ENCODE results near the gene NPAS4.

DNA sequence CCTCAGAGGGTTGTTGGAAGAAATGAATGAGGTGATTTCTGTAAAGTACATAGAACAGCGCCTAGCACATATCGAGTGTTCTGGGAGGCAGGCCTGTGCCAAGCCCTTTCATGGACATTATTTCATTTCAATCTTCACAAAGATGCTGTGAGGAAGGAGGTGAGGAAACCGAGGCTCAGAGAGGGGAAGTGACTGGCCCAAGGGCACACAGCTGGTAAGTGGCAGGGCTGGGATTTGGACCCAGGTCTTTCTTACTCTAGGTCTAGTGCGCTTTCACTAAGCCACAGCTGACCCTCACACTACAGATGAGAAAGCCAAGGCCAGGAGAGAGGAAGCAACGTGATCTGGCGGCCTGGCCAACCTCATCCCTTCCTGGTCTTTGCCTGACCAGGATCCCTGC lies 47.9 kb downstream of the NPAS4 start:
- TF ChIP-seq POLR2A (IDR thresholded peaks at IDR 0.05; ENCODE audit: low read length) (no peak), GATA1 (IDR thresholded peaks at IDR 0.05; ENCODE audit: low read depth, low read length) (no peak)
